ENCODE measurements around the gene CHMP6.

GRCh38 chr17:80996422-80997305, 5.0 kb downstream of the CHMP6 start:
- TF ChIP-seq CTCF (IDR thresholded peaks at IDR 0.05; ENCODE audit: low read depth, low read length) (no peak), MAX (IDR thresholded peaks at IDR 0.05; ENCODE audit: low read depth, low read length) (no peak), POLR2A (IDR thresholded peaks at IDR 0.05; ENCODE audit: extremely low read depth, insufficient read length) (no peak)

Measured in NB4 (cell line).